Stimulated activated CD8-positive, alpha-beta memory T cell treated with anti-CD3 and anti-CD28 coated beads, Interleukin-4, amount 100 ng/mL, for 48 hours (primary cell): ENCODE data around the gene POU2F1.
"Not testable (repeated sequence)": the region's sequence is repeated elsewhere in the genome, so short reads cannot be mapped to it uniquely, and the experiment has no call there.

Experiments used
- DNase-seq: peaks from one replicate; pipeline ENCODE4 v3.0.0-alpha.2; 2020

Gene POU2F1

DNA sequence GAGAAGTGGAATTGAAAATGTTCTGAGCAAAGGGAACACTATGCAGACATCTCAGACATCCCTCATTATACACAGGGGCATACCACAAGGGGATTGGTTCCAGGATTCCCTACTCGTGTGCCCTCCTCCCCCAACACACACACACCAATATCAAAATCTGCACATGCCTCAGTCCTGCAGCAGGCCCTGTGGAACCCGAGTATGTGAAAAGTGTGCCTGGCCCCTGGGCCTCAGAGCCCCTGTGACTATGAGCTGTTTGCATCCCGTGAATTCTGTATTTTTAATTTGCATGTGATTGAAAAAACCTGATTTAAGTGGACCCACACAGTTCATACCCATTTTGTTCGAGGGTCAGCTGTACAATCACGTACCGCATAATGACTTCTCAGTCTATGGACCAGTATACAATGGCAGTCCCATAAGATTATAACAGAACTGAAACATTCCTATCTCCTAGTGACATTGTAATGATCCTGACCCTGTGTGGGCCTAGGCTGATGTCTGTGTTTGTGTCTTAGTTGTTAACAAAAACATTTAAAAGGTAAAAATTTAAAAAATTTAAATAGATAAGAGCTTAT, 11.3 kb downstream of the POU2F1 start:
- DNase-seq: no peak

DNA sequence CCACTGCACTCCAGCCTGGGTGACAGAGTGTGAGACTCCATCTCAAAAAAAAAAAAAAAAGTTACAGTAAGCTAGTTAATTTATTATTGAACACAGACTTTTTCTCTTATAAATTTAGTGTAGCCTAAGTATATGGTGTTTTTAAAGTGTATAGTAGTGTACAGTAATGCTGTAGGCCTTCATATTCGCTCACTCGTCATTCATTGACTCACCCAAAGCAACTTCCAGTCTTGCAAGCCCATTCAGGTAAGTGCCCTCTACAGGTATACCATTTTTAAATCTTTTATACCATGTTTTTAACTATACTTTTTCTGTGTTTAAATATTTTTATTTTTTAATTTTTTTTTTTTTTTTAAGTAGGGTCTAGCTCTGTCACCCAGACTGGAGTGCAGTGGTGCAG, 12.1 kb downstream of the POU2F1 start:
- DNase-seq: no peak

DNA sequence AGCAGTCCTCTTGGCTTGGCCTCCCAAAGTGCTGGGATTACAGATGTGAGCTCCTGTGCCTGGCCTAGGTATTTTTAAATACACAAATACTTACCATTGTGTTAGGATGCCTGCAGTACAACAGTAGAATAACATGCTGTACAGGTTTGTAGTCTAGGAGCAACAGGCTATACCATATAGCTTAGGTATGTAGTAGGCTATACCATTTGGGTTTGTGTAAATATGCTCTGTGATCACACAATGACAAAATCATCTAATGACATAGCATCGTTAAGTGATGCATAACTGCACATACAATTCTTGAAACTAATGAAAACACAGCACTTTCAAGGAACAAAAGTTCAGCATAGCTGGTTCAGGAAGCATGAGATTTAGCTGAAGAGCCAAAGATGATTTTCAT, 12.7 kb downstream of the POU2F1 start:
- no peak for DNase-seq

DNA sequence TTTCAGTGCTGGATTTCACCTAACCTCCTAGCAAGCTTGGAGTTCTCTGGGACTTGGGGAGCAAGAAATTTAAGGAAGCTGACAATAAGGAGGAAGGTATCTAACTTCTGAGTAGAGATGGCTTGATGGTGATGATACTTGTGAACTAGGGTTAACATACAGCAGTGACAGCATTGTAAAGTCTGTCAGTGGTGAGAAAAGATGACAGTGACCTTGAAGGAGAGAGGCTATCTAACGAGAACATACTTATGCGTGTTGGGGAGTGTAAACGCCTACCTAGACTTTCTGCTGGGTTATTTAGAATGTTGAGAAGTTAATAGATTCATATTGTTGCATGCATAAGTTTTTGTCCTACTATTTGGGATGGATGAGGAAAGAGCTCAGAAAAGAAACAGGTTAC, 16.3 kb downstream of the POU2F1 start:
- DNase-seq: no peak

DNA sequence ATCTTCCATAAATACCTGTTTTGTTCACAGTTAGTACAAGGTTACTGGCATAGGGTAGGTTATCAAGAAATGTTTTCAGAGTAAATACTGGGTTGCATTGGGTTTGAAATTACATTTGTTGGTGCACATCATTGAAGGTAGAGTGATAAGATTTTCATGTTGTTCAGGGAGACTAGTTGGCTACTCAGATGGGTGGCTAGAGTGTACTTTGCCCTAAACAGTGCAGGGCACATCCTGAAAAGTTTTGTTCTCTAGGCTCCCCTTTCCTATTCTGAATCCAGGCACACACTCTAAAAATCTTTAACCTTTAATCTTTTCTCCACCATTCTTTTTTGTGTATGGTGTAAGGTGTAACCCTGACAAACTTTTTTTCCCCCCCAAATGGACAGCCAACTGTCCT, 18.0 kb downstream of the POU2F1 start:
- no peak for DNase-seq

DNA sequence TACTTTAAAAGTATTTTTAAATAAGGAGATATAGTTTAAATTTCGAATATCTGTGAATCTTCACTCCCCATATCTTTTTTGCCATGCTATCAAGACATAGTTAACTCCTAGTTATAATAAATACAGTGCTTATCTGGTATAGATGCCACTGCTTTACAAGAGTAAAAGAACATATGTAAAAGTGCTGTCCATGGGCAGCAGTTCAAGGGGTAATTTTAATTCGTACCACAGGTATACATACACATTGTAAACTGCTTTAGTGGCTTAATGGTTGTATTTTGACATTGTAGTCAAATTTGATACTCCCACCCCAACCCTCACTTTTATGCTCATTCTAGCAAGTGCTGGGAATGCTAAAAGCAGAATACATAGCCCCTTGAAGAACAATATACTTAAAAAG, 18.6 kb downstream of the POU2F1 start:
- DNase-seq: no peak

DNA sequence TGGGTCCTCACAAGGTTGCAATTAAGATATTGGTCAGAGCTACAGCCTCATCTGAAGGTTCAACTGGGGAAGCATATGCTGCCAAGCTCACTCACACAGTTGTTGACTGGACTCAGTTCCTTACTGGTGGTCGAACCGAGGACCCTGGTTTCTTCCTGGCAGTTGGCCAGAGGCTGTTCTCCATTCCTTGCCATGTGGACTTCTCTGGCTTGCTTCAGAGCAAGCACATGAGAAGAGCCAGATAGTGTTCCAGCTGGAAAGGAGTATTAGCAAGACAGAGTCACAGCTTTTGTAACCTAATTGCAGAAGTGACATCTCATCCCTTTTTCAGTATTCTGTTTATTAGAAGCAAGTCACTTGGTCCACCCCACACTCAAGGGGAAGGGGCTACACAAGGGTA, 23.6 kb downstream of the POU2F1 start:
- DNase-seq: no peak

DNA sequence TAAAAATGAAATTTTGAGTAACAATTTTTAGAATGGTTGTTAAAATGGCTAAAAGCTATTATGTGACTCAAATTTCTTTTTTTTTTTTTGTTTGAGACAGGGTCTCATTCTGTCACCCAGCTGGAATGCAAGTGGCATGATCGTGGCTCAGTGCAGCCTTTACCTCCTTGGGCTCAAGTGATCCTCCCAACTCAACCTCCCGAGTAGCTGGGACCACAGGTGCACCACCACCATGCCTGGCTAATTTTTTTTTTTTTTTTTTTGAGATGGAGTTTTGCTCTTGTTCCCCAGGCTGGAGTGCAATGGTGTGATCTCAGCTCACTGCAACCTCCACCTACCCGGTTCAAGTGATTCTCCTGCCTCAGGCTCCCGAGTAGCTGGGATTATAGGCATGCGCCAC, 24.5 kb downstream of the POU2F1 start:
- DNase-seq: not testable (repeated sequence)

DNA sequence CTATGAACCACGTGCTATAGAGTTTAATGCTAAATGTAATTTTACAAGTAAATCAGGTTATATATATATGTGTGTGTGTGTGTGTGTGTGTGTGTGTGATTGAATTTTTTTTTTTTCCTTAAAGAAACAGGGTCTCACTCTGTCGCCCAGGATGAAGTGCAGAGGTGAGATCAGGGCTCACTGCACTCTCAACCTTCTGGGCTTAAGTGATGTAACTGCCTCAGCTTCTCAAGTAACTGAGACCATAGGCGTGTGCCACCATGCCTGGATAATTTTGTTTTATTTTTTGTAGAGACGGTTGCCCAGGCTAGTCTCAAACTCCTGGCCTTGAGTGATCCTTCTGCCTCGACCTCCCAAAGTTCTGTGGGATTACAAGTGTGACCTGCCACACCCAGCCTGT, 26.3 kb downstream of the POU2F1 start:
- no peak for DNase-seq

DNA sequence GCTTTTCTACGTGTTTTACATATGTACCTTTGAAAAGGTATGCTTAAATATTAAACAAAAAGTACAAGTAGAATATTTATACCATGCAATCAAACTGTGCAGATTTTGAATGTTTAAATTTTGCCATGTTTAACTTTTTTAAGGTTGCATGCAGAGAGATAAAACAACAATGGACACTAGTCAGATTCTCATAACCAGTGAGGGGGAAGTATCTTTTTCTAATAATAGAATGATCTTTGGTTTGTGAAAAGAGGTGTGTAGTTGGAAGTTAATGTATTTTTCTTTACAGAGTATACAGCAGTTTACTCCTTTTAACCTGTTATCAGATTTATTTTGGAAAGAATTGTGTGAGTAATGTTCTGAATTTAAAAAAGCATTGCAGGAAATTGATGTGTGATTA, 27.1 kb downstream of the POU2F1 start:
- no peak for DNase-seq

DNA sequence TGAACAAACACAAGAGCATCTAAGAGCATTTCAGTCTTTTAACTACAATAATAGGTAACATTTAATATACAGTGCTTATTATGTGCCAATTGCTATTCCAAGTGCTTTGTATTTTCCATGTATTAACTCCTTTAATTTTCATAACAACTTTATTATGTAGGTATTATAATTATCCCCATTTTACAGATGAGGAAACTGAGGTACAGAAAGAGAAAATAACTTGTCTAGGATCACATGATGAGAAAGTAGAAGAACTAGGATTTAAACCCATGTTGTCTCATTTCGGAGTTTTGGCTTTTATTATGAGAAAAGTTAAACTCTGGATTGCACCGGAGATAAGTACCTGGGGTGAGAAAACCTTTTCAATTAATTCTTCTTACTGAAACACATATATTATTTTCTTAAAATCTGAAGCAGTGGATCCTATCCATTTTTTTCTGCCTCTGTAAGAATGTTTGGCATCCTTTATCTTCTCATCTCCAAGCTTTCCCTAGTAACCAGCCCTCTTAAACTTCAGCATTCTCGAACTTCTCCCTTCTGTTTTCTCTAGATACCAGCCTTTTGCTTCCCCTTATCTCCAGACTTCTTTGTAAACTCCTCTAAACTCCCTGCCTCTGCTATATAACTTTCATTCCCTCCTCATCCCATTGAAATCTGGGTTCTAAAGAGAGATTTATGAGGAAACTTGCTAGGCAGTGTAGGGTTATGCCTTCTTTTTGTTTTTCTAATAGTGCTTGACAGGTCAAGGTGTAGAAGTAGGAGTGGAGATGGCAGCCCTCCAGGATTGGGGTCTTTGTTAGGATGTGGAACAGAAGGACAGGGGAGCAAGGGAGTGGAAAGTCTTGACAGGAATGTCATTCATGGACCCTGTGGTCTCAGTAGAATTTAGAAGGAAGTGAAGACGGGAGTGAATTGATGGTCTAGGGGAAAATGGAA, 28.3 kb downstream of the POU2F1 start:
- no peak for DNase-seq

DNA sequence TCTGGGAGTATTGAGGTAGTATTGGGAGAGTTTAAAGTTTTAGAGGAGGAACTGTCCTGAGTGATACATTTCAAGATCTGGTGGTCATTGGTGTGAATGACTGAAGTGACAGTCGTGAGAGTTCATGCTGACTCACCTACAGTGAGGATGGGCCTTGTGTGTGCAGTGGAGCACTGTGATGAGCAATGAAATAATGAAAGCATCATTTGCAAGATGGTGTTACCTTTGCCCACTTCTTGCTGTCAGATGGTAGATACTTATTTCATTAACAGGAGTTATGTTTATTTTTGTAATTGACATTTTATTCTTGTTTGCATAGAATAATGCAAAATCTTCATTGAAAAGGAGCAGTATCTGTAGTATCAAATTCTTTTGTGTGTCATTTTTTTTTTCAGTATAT, 29.0 kb downstream of the POU2F1 start:
- DNase-seq: no peak

DNA sequence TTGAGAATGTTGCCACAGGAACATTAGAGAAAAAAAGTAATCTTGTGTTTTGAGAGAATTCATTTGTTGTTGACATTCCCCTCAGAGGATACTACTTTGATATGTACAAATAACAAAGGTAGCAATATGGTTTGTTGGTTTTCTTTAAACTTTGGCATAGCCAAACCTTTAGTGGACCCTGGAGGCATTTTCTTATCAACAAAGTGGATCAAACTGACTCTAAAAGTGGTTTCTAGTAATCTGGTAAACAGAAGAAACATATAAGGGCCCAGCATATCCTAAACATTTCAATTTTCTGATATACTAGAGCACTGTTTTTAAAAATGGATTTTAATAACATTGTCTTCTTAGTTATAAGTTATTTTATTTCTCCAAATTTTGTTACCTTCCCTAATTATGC, 29.8 kb downstream of the POU2F1 start:
- no peak for DNase-seq

DNA sequence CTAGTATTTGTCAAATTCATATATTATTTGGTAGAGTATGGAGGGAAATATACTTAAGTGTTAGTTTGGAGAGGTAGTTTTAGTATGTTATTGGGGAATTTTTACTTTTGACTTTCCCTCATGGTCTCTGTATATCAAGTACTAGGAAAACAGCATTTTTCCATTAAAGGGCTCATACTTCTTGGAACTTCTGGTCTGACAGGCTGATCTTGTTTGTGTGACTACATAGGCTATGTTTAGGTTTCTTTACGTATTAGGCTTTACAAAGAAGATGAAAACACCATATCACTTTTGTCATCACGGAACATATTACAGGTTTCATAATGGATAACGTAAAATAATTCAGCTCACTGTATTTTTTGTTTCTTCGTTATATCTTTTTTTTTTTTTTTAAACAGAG, 30.8 kb downstream of the POU2F1 start:
- DNase-seq: no peak

DNA sequence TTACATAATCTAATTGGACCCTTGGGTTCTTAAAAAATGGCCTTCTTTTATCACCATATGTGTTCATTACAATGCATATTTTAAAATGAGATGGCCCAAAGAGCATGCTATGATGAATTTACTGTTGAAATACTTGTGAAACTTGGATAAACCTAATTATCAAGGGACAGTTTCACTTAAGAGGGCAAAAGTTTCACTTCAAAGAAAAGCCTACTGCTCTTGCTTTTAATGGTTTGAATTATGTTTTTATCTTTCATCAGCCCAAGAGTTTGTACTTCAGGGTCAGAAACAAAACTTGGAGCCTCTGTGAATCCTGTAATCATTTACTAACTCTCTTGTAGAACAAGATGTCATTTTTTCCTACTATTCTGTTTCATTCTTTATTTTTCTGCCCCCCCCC, 32.3 kb downstream of the POU2F1 start:
- DNase-seq: no peak

DNA sequence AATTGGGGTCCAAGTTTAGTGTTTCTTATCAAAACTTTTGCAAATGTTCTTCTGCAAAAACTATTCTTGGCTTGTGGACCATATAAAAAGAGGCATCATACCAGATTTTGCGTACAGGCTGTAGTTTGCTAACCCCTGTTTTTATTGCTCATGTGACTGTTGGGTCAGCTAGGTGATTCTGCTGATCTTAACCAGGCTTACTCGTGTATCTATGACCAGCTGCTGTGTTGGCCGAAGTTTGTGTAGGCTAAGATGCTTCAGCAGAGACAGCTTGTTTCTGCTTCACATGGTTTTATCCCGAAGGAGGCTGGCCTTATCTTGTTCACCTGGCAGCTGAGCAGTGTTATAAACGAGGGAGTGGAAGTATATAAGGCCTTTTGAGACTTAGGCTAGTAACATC, 38.2 kb downstream of the POU2F1 start:
- no peak for DNase-seq

DNA sequence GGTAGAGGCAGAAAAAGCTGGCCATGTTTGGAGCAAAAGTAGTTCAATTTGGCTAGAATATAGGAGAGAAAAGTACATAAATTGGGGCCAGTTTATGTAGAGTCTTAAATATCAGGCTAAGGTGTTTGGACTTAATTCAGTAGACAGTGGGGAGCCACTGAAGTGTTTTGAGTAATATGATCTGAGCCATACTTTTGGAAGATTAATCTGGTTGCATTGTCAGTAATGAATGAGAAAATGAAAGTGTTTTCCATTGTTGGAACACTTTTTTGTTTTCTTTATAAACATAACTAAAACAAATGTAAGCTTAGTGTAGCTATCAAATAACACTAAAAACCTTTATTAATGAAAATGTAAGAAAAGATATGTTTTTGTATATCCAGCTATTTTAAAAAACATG, 42.1 kb downstream of the POU2F1 start:
- DNase-seq: no peak

DNA sequence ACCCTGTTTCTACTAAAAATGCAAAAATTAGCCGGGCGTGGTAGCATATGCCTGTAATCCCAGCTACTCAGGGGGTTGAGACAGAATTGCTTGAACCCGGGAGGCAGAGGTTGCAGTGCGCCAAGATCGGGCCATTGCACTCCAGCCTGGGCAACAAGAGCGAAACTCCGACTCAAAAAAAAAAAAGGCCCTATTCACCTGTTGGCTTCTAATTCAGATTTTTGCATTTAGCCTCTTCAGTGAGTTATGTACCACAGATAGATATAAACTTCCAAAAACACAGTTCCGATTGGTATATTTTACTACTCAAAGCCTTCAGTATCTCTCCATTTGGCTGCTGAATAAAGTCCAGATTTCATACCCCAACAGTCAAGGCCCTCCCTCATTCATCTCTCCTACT, 42.7 kb downstream of the POU2F1 start:
- DNase-seq: no peak

DNA sequence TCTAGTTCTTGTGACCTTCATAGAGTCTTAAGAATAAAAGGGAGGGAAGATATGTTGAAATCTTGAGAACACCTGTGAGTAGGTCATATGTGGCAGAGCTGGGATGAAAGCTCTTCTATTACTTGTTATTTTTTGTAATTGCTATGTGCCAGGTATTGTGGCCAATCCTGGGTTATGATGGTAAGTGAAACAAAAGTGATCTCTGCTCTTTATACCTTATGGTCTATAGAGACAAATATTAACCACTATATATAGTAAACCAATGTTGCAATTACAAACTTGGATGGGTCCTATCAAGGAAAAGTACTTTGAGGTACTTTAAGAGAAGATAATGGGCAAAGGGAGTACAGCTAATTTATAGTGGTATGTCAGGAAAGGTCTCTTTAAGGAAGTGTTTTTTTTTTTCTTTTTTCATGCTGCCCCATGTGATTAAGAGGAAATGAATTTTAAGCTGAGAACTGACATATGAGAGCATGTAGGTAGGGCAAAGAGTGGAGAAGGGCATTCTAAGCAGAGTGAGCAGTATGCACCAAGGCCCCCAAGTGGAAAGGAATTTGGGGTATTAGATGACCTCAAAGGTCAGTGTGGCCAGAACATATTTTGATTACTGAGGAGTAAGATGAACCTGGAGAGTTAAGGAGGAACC, 43.3 kb downstream of the POU2F1 start:
- DNase-seq: no peak

DNA sequence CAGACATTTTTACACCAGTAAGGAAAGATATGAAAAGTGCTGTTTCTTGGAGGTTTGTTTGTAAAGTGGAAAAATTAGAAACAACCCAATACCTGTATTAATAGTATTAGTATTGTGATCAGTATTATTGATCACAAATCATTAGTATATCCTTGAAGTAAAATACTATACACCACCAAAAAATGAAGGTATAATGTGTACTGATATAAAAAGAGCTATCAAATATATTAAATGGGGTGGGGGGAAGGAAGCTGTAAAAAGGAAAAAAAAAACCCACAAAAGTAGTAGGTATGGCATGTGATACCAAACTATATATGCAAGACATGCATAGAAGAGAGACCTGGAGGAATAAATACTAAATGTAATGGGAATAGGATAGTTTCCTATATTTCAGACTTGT, 46.3 kb downstream of the POU2F1 start:
- DNase-seq: no peak

DNA sequence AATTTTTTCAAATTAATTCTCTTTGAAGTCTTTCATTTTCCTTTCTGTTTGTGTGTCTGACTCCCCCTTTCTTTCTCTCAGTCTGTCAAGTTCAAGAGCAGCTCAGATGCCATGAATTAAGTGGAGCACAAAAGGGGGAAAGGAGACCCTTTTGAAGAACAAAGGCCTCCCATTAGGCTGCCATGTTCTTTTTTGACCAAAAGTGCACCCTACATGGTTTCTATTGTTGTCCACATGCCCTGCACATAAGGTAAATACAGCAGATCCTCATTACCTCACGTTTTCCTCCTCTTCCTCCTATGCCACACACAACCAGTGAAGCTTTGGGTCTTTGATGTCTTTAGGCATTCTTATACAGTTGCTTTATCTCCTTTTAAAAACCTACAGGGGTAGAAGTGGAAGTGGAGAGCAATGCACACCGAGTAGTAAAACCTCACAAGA, 47.7 kb downstream of the POU2F1 start:
- DNase-seq: no peak

DNA sequence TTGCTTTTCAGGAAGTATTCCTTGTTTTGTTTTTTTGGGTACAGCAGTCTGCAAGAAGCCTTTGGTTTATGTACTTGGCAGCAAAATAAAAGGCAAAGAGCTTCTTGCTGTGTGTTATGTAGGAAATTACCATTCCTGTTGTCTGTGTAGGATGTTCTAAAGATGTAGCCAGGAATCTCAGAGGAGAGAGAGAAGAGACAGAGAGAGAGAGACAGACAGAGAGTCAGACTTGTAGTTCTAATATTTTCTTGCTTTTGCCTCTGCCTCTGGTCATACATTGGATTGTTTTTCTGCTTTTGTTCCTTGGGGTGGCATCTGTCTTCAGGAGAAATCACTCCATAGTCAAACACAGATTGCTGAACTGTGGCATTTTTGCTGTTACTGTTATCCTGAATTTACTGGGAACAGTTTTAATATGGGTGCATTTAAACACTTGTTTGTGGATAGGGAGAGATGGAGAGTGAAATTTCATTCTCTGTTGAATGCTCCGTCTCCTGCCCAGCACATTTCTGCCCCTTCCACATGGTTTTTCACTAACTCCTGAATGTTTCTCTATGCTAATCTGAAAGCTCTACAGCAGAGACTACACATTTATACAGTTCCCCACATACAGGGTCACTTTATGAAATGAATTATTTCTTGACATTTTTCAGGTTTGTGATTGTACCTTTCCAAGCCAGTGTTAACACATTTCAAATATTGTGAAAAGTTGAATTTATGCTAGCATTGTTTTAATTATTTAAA, 49.8 kb downstream of the POU2F1 start:
- no peak for DNase-seq

DNA sequence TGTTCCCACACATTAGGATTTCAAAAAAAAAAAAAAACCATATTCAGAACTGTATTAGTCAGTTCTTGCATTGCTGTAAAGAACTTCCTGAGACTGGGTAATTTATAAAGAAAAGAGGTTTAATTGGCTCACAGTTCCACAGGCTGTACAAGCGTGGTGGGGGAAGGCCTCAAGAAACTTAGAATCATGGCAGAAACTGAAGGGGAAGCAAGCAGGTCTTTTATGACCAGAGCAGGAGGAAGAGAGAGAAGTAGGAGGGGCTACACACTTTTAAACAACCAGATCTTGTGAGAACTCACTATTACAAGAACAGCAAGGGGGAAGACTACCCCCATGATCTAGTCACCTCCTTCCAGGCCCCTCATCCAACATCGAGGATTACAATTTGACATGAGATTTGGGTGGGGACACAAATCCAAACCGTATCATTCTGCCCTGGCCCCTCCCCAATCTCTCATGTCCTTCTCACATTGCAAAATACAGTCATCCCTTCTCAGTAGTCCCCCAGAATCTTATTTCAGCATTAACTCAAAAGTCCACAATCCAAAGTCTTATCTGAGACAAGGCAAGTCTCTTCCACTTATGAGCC, 51.8 kb downstream of the POU2F1 start:
- no peak for DNase-seq
